OCI-M2 (cell line): ENCODE measurements around the gene ADGRG4.

ENCODE experiments used
- DNase-seq: peaks from one replicate; lab custom pipeline; 2025; ENCODE audit not compliant: unreplicated experiment; lab: John Stamatoyannopoulos, UW

ADGRG4 gene

DNA sequence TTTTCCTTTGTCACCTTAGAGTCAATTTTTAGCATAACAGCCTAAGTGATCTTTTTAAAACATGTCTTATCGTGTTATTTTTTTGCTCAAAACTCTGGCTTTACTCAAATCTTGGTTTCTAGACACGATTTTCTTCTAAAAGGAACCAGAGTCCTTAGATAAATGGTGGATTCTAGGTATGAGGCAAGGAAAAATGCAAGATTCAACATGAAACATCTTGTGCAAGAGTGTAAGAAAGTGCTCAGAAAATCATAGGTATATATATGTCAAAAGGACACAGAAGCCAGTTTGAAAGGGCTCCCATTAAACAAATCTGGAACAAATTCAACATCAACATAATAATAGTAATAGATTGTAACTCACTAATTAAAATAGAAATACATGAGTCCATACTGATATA, 8.1 kb upstream of the ADGRG4 start:
- DNase-seq: no peak

DNA sequence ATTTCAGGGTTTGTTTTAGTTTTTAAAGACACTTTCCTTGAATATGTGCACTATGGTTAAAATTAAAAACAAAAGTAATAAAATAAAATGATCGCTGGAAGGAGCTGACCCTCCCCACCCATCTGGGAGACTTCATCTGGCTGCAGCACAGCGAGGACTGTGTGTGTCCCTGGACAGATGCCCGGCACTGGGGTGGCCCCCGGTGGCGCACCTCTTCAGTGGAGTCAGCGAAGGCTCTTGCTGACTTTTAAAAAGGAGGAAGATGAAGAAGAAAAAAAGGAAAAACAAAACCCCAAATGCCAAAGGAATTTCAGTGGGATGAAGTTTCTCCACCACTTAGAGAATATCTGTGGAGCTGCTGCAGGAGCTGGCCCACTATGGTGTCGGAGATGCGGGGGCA, 5.4 kb upstream of the ADGRG4 start:
- DNase-seq: no peak

DNA sequence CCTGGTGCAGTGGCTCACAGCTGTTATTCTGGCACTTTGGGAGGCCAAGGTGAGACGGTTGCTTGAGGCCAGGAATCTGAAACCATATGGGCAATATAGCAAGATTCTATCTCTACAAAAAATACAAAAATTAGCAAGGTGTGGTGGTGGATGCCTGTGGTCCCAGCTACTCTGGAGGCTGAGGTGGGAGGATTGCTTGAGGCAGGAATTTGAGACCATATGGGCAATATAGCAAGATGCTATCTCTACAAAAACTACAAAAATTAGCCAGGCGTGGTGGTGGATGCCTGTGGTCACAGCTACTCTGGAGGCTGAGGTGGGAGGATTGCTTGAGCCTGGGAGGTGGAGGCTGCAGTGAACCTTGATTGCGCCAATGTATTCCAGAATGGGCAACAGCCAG, 2.3 kb downstream of the ADGRG4 start:
- no peak for DNase-seq

DNA sequence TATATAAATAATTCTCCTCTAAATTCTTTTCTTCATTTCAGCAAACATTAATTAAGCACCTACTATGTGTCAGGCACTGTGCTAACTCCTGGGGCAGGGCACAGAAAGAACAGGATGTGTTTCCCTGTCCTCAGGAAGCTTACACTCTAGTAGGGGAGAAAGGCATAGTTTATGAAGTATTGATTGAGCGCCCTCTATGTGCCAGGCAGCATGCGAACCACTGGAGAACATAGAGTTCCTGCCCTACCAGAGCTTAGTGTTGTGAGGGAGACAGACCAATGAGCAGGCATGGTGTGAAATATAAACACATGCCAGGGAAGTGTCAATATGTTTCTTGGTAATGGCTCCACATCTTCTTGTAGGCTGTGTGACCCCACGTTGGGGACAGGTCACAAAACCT, 3.7 kb downstream of the ADGRG4 start:
- DNase-seq: no peak

DNA sequence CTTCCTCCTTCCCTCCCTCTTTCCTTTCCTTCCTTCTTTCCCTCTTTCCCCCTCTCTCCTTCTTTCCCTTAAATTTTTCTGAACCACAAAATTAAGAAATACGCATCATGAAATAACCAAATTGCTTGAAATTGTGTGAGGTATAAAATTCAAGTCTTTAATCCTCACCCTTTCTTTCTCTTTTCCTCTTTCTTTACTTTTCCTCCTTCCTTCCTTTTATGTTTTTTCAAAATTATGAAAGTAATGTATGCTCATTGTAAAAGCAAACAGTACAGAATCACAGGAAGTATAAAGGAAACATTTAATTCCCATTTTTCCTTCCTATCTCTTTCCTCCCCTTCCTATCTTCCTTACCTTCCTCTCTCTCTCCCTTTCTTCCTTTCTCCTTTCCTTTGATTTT, 5.4 kb downstream of the ADGRG4 start:
- DNase-seq: no peak

GRCh38 chrX:136307471-136307870, 6.7 kb downstream of the ADGRG4 start:
- DNase-seq: no peak

- DNase-seq: no peak
Observed at GRCh38 chrX:136310411-136310810, 9.6 kb downstream of the ADGRG4 start.

GRCh38 chrX:136318156-136318555, 17.4 kb downstream of the ADGRG4 start:
- DNase-seq: no peak

DNA sequence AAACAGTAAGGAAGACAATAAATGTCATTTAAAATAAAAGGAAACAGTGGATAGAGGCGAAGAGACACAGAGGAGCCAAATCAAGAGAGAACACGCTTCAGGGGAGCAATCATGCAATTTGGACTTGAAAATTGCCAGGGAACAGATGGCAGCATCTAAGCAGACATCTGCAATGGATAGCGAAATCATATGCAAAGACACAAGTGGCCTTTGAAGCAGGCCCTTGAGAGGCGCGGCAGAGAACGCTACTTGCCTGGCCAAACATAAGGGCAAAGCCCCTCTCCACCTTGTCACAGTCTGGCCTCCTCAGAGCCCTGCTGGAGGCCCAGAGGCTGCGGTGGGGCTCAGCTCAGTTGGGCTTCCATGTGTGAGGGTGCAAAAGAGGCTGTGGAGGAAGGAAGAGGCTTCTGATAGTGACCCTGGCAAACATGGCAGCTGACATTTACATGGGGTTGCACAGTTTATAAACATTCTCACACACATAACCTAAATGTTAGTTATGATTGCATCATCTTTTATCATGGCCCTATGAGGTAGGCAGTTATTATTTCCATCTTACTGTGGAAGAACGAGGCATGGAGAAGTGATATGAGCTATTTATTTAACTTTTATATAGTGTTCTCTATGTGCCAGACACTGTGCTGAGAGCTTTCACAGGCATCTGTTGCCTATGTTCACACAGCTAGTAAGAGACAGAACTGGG, 18.3 kb downstream of the ADGRG4 start:
- no peak for DNase-seq

GRCh38 chrX:136319600-136319999, 18.8 kb downstream of the ADGRG4 start:
- no peak for DNase-seq

DNA sequence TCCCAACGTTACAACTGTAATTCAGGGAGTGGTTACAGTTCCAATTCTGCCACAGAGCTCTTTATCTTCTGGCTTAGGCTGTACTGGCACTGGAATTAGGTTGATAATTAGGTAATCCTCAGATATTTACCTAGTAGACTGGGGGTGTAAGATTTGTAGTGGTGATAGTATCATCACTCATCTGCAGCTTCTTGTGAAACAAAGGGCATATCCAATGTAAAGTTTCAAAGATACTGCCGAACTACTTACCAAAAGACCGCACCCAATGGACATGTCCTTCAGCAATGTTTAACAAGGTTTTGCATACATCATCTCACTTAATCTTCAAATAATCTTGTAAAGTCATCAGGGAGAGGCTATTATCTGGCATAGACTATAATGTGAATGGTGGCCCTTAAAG, 20.8 kb downstream of the ADGRG4 start:
- DNase-seq: no peak

DNA sequence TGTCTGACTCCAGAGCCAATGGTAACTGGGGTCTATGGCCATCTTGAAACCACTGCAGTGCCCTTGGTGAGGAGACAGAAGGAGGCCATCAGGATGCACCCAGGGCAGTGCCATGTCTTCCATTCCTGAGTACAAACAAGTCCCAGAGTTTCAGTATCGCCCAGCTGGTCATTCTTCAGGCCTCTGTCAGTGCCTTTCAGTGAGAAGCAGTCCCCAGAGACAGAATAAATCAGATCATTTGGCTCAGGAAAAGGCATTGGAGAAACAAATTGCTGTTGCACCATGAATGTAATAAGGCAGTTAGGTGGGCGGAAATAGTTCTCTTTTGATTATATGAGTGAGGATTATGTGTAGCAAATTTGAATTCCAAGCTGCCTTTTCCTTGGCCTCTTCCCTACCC, 21.3 kb downstream of the ADGRG4 start:
- no peak for DNase-seq

- no peak for DNase-seq
Observed at GRCh38 chrX:136325377-136325776, 24.6 kb downstream of the ADGRG4 start.

DNA sequence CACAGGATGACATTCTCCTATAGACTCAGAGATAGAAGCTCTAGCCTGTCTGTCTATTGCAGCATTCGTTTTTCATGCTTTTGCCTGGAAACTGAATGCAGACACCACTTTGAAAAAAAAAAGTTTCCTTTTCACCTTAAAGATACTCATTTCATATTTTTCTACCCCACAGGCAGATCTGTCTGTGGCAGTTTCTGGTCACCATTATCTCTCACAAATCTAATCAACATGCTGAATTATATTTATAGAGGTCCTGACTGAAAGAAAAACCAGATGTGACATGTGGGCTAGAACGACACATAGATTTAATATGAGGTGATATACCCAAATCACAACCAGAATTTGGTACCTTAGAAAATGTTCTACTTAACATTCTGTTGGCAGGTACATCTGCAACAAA, 28.2 kb downstream of the ADGRG4 start:
- no peak for DNase-seq

DNA sequence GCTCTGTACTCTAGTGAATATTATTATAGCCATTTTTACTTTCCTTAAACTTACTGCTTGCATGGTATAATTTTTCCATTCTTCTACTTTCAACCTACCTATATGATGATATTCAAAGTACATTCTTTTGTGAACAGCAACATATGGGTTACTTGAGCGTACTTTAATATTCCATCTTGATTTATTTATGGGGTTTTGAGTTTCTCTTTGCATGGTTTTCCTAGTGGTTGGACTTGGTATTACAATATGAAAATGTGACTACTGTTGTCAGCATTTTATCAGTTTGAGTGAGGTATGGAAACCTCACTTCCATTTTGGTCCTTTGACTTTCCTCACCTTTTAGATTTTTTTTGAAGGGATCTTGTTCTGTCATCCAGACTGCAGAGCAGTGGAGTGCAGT, 35.9 kb downstream of the ADGRG4 start:
- no peak for DNase-seq

DNA sequence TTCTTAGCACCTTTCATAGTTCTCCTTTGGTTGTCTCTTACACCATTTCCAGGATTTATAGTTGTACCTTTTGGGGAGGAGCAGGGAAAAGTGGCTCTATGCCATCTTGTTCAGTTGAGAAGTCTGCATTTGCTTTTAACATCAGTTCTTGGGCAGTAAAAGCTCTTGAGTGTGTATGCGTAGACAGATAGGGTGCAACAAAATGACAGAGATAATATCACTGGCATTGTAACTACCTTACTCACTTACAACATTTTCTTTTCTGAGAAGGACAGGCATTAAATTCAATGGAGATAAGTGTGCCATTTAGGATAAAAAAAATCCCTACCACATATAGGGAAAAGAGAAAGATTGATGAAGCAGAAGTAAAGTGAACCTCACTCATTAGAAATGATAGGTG, 38.9 kb downstream of the ADGRG4 start:
- DNase-seq: no peak

- no peak for DNase-seq
Observed at GRCh38 chrX:136344320-136344719, 43.6 kb downstream of the ADGRG4 start.

DNA sequence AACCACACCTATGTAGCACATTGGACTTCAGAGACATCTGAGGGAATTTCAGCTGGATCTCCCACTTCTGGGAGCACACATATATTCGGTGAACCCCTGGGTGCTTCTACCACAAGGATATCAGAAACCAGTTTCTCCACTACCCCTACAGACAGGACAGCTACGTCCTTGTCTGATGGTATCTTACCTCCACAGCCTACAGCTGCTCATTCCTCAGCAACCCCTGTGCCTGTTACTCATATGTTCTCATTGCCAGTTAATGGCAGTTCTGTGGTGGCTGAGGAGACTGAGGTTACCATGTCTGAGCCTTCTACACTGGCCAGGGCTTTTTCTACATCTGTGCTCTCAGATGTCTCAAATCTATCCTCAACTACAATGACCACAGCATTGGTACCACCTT, 45.7 kb downstream of the ADGRG4 start:
- DNase-seq: no peak

DNA sequence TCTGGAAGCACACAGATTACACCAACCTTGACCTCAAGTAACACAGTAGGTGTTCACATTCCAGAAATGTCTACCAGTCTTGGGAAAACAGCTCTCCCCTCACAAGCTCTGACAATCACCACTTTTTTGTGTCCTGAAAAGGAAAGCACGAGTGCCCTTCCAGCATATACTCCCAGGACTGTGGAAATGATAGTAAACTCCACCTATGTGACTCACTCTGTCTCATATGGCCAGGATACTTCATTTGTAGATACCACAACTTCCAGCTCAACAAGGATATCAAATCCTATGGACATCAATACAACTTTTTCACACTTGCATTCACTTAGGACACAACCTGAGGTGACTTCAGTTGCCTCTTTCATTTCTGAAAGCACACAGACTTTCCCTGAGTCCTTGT, 46.9 kb downstream of the ADGRG4 start:
- no peak for DNase-seq

- DNase-seq: no peak
Observed at GRCh38 chrX:136353526-136354093, 52.8 kb downstream of the ADGRG4 start.

- no peak for DNase-seq
Observed at GRCh38 chrX:136354201-136354600, 53.4 kb downstream of the ADGRG4 start.

- DNase-seq: no peak
Observed at GRCh38 chrX:136369377-136369776, 68.6 kb downstream of the ADGRG4 start.

DNA sequence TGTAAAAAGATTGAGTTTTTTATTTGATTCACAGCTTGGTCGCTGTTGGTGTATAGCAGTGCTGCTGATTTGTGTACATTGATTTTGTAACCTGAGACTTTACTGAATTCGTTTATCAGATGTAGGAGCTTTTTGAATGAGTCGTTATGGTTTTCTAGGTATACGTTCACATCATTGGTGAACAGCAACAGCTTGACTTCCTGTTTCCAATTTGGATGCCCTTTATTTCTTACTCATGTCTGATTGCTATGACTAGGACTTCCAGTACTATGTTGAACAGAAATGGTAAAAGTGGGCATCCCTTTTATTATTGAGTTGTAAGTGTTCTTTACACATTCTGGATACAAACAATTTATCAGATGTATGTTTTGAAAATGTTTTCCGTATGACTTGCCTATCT, 76.0 kb downstream of the ADGRG4 start:
- no peak for DNase-seq
